Measurements from ENCODE around the gene PIK3R5. TPM values are rescaled to one million over a fixed set of nuclear protein-coding genes. Genes with fewer than 3 reads are reported as not detected.

Gene PIK3R5
- total RNA-seq, 1 donor from 2014 or later = not detected

DNA sequence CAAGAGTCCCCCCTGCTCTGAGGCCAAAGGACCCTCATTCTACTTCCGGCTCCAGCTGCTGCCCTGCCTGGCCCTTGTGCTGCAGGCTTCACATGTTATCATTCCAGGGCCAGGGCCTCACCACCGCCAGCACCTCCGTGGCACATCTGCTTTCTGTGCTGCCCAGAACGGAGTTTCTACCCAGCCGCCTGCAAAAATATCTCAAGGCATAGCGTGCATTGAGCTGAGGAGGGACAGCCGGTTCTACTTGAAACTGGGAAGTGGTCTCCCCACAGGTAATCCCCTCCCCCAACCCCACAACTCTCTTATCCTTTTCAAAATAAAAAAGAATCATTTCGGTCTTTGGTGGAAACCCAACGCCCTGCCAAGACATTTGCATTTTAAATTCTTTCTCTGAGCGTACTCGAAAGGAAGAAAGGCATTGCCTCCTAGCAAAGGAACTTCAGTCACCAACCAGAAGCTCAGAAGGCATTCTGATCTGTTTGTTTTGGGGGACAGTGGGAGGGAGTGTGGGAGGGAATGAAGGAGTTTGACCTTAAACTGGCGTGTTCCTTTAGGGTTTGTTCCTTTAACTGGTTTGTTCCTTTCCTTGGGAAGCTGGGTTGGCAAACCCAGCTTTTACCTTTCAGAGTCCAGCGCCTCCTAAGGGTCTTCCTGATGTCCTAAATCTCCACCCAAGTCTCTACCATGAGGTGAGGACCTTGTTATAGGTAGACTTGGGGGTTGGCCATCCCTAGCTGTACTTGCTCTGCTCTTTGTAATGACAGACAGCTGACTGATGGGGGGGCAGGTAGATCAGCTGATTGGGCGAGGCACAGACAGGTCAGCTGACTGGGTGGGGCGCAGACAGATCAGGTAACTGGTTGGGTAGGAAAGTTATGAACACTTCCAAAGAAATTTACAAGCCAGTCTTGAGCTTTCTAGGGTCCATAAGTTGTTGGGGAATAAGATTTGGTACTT is 64.6 kb downstream of the PIK3R5 start:
- DNase-seq (ENCODE audit: low read depth) = no peak

DNA sequence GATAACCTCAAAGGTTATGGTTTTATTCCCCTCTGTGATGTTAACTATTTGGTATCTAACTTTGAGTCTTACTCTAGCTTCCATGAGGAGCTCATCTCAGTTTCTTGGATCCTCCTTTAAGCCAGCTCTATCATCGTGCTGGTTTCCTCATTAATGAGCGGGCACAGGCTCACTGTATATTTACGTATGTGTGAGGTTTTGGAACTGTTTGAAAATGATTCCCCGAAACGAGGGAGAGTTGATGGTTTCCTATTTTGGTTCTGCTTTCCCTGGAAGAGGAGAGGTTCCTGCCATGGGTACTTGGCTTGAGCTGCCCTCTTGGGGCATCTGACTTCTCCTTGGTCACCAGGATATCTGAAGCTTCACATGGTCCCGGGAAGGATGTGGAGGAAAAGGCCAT is 65.3 kb downstream of the PIK3R5 start:
- no peak for DNase-seq (ENCODE audit: low read depth)

DNA sequence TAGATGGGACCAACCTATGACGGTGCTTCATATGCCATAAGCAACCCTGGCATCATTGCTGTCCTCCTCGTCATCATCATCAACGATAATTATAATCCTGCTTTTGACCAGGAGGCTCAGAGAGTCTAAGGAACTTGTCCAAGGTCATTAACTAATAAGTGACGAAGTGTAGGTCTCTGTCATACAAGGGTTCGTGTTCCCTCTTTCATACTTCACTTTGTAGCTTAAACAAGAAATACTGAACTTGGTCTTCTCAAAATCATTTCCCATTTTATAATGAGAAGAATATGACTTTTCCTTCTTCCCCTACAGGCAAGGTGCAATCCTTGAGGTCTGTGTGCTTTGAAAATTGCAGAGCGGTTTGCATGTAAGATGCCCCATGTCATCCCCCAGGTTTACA is 66.9 kb downstream of the PIK3R5 start:
- no peak for DNase-seq (ENCODE audit: low read depth)

DNA sequence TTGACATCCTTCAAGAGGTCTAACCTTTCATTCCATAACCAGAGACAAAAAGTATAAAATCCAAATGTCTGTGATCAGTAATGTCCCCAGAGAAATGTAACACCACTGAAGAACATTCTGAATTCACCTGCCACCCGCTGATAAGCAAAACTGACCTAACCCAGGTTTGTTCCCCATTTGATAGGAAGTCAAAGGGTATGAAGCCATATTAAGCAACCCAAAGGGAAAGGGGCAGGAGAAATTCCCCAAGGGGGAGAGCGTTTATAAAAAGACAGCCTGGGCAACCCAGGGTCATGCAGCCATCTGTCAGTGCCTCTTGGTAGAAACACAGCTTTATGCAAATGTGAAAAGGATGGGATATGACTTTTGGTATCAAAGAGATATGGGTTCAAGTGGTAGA is 67.4 kb downstream of the PIK3R5 start:
- DNase-seq (ENCODE audit: low read depth) = no peak

DNA sequence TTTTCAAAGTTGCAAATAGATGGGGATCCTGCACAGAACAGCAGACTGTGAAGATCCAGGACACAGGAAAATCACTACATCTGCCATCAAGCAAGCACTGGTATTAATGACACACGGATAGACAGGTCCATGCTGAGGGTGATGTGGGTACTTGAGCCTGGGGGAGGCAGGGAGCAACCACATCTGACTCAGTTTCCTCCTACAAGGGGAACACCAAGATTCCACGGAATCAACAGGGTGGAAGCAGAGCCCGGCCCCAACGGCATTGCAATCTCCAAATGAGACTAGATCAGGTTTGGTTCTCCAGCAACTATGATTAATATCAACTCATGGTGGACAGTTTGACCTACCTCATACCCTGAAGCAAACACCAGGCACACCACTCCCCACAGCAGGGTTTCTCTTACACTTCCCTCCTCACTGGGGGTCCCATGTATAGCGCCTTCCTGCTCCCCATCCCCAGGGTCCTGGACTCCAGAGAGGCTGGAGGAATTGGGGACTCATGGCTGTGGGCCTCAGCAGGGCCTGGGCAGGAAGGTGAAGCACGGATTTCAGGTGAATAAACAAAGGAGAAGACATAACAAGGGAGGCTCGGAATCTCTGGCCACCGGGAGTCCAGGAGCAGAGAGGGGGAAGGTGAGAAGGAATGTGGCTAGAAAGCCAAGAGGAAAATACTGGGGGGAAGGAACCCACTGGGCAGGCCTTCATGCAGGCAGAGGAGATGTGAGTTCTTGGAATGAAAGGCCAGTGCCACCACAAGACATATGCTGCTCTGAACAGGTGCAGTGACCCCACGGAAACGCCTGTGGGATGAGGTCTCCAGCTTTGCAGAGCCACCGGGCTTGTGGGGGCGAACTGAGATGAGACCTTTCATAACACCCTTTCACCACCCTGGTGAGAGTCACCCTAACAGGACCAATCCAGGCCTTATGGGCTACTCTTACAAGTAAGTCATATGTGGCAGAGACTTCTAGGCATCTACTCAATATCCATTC is 68.6 kb downstream of the PIK3R5 start:
- DNase-seq (ENCODE audit: low read depth) = peak; percentile 36

DNA sequence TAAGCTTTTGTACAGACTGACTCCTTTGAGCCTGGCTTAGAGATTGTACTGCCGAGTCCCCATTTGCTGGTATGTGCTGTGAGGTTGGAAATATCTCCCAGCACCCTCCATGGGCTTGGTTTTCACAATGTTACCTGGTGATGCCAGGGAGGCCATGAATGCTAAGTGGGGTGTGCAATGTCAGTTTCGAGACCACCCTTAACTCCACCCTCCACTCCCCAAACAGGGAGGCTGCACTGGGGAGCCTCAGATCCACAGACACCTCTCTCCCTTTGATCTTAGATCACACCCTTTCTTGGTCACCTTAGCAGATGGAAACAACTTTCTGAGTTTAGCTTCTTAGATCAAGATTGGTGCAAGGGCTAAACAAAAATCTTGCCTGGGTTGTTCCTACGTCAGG is 69.4 kb downstream of the PIK3R5 start:
- no peak for DNase-seq (ENCODE audit: low read depth)

DNA sequence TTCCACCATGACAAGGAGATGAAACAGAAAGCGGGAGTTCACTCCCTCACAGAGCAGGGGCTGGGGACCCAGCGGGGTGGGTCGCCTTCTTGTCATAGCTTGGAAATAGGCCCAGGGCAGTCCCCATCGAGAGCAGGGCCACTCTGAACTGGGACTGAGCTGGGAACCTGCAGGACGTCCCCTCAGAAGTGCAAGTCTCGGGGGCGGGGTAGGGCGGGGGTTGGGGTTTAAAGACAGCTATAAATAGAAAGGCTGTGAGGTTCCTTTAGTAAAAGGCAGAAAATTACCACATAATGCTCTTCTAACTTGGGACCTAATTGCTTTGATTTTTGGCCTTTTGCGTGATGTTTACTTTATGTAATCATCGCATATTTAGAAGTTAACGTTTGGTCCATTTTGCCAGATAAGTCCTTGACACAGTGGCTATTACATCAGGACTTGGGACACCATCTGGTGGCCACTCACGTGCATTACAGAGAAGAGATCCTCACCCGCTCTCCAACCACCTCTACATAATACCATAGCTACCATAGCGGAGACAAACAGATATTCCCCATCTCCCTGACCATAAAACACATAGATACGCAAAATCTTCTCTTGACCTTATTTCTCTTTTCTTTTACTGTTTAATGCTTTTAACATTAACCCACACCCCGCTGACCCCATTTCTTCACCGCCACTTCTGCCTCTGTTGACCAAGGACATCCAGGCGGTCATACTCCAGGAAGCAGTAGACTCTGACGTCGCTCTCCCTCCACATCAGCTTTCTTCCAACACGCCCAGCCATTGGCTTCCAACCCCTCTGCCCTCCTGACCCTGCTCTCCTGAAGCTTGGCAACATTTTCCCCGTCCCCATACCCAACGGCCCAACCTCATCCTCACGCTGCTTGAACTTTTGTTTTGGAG is 70.6 kb downstream of the PIK3R5 start:
- peak; percentile 39 for DNase-seq (ENCODE audit: low read depth)

DNA sequence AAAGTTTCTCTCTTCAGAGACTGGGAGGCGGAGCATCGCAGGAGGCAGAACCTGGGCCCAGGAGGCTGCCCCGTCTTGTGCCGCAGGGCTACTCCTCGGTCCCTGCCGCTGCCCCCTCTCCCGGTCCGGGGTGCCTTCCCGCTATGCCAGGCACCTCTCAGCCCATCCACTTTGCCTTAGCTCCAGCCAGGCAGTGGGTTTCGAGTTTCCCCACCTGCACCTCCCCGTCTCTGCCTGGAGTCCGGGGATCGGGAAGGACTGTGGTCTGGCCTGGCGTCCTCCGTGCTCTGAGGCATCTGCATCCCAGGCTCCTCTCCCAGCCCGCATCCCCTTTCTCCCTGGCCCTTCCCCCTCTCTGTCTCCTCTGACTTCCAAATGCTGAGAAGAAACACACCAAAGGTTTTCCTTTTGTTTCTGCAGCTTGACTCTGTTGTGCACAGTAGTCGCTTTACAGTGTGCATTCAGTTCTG is 71.3 kb downstream of the PIK3R5 start:
- no peak for DNase-seq (ENCODE audit: low read depth)

DNA sequence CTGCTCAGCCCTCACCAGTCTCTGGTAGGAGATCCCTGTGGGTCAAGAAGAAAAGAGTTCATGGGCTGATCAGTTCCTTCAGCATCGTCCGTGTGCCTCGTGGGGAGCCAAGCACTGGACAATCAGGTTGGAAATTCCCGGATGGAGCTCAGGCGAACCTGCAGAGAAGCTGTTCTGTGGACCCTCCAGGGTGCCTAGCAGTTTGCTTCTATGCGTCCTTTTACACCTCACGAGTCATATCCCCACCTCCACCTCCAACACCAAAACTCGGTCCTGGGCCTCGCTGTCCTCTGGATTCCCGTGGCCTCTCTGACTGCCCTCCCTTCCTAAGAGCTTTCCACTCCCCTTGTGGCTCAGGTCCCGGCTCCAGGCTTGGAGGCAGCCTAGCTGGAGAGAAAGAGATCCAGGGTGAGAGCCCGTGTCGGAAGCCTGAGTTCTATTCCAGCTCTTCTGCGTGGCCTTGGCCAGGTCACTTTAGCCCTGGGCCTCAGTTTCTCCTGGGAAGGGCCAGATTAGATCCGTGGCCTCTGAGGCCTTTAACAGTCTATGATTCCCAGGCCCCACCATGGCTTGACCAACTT is 71.8 kb downstream of the PIK3R5 start:
- DNase-seq (ENCODE audit: low read depth) = no peak

DNA sequence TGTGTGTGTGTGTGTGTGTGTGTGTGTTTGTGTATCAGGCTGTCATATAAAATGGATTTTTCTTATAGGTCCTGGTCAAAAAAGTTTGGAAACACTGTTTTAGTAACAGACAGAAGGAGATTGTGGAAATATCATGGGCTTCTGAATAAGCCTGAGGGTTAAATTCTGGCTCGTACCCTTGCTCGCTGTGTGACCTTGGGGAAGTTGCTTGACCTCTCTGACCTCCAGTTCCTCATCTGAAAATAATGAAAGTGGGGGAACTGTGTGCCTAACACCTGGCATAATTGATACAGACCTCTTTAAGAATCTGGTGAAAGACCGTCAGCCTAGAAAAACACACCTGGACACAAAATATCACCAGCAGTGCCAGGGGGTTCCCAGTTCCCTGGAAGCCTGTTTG is 72.4 kb downstream of the PIK3R5 start:
- no peak for DNase-seq (ENCODE audit: low read depth)

DNA sequence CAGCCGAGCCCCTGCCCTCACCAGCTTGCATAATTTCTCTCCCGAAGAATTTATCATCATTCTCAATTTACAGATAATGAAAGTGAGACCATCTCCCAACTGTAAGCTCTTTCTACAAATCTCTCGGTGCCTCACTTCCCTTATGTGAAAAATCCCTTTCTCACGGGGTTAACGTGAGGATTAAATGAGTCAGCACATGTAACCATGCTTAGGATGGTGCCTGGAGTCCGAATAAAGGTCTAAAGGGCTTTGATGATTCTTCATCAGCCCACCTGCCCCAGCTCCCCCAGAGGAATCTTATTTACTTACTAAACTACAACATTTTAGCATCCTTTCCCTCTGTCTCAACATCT is 73.2 kb downstream of the PIK3R5 start:
- DNase-seq (ENCODE audit: low read depth) = no peak

DNA sequence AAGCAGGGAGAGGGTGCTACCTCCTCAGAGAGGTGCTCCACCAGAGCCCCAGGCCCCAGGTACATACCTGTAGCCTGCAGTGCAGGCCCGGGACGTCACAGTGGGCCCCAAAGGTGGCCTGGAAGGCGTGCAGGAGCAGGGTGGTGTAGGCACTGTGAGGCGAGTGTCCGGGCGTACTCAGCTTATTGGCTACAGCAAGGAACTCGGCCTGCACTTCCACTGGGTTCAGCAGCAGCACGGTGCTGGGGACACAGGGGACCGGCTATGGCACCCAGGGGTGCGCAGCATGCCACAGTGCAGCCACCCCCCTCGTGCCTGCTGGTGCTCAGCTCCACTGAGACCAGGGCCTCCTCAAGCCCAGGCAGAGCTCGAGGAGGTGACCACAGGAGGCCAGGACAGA is 74.8 kb downstream of the PIK3R5 start:
- DNase-seq (ENCODE audit: low read depth) = no peak

DNA sequence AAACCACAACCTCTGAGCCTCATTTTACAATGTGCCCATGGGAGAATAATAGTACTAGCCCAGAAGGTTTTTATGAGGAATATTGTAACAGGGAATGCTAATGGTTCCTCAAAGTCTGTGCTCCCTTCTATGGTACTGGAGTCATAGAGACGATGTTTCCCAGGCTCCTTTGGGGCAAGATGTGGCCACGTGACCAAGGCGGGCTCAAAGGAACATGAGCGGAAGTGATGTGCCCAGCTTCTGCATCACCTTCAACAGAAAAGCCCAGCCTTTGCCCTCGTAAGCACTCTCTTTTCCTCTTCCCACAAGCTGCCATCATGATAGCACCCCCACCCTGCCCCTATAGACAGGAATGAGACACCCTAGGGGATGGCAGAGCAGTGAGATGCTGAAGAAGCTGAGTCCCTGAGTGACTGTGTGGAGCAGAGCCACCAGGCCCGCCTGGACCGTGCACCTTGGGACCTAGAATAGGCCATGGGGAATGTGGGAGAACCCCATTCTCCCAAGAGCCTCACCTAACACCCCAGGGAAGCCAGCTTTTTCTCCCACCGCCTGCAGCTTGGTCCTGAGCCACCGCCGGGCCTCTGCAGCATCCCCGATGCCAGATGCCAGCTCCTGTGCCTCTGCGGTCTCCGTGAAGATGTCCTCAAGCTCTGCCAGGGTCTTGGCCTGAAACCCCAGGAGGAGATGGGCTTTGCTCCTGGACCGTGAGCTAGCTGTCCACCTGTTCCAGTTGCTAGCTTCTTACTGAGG is 75.9 kb downstream of the PIK3R5 start:
- DNase-seq (ENCODE audit: low read depth) = no peak

DNA sequence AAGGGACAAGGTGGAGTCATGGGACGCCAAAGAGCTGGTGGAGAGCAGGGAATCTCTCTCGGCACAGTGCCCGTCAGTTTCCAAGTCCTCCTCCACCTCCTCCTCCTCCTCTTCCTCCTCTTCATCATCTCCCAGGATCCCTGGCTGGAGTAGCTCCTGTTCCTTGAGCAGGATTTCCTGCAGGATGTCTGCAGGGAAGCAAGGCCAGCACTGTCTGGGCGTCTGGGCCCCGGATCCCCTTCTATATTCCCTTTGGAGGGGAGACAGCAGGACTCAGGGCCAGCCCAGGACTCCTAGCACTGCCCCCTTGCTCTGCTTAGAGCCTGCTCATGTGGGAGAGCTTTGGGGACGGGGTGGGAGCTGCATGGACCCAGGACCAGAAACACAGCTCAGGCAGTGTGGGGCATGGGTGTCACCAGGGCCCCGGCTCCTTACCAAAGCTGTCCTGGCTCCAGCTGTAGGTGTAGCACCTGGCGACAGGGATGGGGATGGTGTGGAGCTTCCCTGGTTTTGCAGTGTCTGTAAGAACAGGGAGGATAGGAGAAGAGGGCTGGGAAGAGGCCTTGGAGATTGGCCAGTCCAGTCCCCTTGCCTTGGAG is 76.7 kb downstream of the PIK3R5 start:
- no peak for DNase-seq (ENCODE audit: low read depth)

DNA sequence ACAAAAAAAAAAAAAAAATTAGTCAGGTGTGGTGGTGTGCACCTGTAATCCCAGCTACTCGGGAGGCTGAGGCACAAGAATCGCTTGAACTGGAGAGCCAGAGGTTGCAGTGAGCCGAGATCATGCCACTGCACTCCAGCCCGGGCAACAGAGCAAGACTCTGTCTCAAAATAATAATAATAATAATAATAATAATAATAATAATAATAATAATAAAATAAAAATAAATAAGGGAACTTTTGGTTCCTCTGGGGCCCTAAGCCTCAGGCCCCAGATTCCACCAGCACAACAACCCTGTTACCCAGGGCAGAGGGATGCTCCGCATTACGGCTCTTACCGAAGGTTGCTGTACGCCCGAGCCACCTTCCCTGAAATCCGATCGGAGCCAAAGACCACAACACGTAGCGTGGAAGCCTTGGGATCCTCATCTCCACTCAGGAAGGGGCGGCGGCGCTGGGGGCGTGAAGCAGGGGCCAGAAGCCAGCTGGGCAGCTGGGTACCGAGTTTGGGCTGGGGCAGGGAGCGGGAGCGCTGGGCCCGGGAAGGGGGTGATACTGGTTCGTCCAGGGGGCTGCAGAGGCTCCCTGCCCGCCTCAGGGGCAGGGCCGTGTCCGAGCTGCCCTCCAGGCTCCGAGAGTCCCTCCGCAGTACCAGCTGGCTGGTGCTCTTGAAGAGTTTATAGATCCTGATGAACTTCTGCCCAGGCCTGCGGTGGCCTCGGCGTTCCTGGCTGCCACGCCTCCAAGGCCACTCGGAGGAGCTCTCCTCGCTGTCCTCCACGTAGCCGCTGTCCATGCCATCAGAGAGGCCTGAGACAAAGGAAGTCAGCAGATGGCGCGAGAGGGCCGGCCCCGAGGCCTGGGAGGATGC is 77.4 kb downstream of the PIK3R5 start:
- DNase-seq (ENCODE audit: low read depth) = peak; percentile 2

DNA sequence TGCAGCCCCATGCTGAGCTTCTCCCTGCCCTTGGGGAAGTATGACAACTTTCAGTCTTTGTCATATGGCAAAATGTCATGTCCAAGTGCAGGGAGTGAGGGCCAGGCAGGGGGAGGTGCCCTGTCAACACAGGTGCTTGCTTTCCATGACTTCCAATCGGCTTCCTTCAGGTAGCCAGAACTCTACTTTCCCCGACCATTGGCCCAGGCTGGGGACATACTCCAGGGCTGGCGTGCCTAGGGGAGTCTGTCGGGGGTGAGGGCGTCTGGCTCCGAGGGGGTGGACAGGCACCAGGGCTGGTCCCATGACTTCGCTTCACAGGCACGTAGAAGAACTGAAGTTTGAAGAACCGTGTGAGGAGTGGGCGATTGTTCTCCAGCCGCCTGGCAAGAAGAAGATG is 78.2 kb downstream of the PIK3R5 start:
- DNase-seq (ENCODE audit: low read depth) = no peak

DNA sequence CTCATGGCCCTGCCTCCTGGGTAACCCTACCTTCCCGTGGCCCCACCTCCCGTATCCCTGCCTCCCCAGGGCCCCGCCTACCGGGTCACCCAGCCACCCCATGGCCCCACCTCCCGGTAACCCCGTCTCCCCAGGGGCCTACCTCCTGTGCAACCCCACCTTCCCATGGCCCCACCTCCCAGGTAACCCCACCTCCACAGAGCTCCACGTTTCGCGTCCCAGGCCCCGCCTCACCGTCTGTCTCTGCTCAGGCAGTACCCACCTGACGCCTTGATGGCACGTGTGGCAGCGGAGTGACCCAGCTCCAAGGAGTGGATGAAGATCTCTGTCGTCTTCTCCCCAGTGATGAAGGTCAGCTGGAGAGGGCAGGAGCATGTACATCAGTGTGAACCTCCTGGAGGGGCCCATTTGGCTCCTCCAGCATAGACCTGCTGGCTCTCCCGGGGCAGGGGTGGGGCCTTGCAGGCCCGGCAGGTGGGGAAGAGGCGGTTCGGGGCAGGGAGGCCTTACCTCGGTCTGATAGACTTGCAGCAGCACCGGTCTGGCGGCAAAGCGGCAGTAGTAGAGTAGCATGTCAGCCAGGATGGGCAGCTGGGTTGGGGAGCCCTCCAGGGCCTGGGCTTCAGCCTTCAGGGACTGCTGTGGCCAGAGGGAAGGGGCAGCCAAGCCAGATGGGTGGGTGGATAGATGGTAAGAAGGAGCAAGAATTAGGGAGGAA is 79.4 kb downstream of the PIK3R5 start:
- DNase-seq (ENCODE audit: low read depth) = no peak
